ENCODE results near the gene AHNAK. TPM values are rescaled to one million over a fixed set of nuclear protein-coding genes. Genes with fewer than 3 reads are reported as not detected.

Gene AHNAK
- total and polyA plus RNA-seq, 2 of the 8 experiments (the other 6 are each of a cell fraction or from before 2014, with no cell fraction given) = 2.0 to 5.8 TPM

- FAIRE-seq (no peak), DNase-seq (ENCODE audit: low read depth in 1 of 2, low spot score in 2 of 2) (no peak)
- no peak overlapping the region for H4K8ac ChIP-seq (ENCODE audit: extremely low read depth, insufficient read depth, low read length)
- H2BK12ac ChIP-seq (ENCODE audit: low read depth, low read length) = no peak overlapping the region
- H3K36me3 ChIP-seq (ENCODE audit: control insufficient read depth in 2 of 4, insufficient read depth in 4 of 4, low read length in 3 of 4) = peaks cover 16 to 47% (median 28%) of the 10 kb centered on the region in 4 experiments
- no peak overlapping the region; the same call in 1 of the 2 replicates for H2BK20ac ChIP-seq (ENCODE audit: low read length)
- no peak overlapping the region for H3K4ac ChIP-seq (replicated peaks; ENCODE audit: insufficient read length, low read depth, low read length)
- no peak overlapping the region for H3K14ac ChIP-seq (ENCODE audit: insufficient read length)
- no peak overlapping the region for H3K23ac ChIP-seq (ENCODE audit: insufficient read length)
- ChIA-PET POLR2A (ENCODE audit: partially characterized antibody) (interaction anchor here (0.9 to 20.7 kb wide), 8 partner anchors 1 to 164 kb away, joined by 3 to 336 read pairs (median 8); partner anchors contain the start of genes AHNAK, EEF1G and TUT1), CTCF (ENCODE audit: partially characterized antibody) (interaction anchor here (0.8 to 10.9 kb wide), 10 partner anchors 8 to 164 kb away, joined by 3 to 161 read pairs (median 27); partner anchors contain the start of gene AHNAK)
- no peak overlapping the region for H3K4me3 ChIP-seq (ENCODE audit: extremely low read depth in 1 of 4, insufficient read depth in 2 of 4, low read depth in 3 of 4, low read length in 4 of 4)
- H3K18ac ChIP-seq (ENCODE audit: extremely low read depth, low read length) = no peak overlapping the region
- no peak overlapping the region for H3K27ac ChIP-seq (ENCODE audit: low read depth, low read length)
- no peak overlapping the region for H3K9ac ChIP-seq (replicated peaks in 1 of 4; ENCODE audit: extremely low read depth in 1 of 4, low read depth in 3 of 4, low read length in 3 of 4)
- H3K79me1 ChIP-seq (ENCODE audit: low read depth, low read length) = no peaks in the 10 kb centered on the region
- no peak overlapping the region for H4K91ac ChIP-seq (replicated peaks; ENCODE audit: insufficient read length, low read length)
- H2BK120ac ChIP-seq (replicated peaks; ENCODE audit: low read depth, low read length) = no peak overlapping the region
- H2BK5ac ChIP-seq (ENCODE audit: low read depth, low read length) = no peak overlapping the region
- no peaks in the 10 kb centered on the region for H3K9me3 ChIP-seq (ENCODE audit: insufficient read depth in 2 of 2, low read depth in 1 of 2, low read length in 1 of 2)
- H3K27me3 ChIP-seq (replicated peaks in 1 of 4; ENCODE audit: control insufficient read depth in 3 of 4, extremely low read depth in 1 of 4, insufficient read depth in 3 of 4, low read length in 3 of 4) = no peaks in the 10 kb centered on the region
- peaks cover 0 to 17% of the 10 kb centered on the region in 2 experiments; a peak in 2 of 4 replicates for H3K79me2 ChIP-seq (ENCODE audit: control insufficient read depth in 1 of 2, insufficient read depth in 2 of 2, low read length in 2 of 2)
- 92% methylated on average over 8 of the region's 9 CpGs; no CpG with 5 or more reads in 1 of the 2 experiments for WGBS, 2 experiments (ENCODE audit: extremely low coverage in 1 of 2, insufficient coverage in 1 of 2, insufficient read length in 1 of 2, insufficient replicate concordance in 2 of 2, low coverage in 1 of 2, low lambda C conversion rate in 2 of 2, missing lambda C conversion rate in 1 of 2)
- no peak overlapping the region for H4K5ac ChIP-seq (ENCODE audit: insufficient read length, low read depth, low read length)
- peaks cover 12 to 34% of the 10 kb centered on the region in 2 experiments for H4K20me1 ChIP-seq (replicated peaks in 1 of 2; ENCODE audit: control insufficient read depth in 1 of 2, insufficient read depth in 2 of 2, low read length in 2 of 2)
- peaks cover 26 to 46% (median 30%) of the 10 kb centered on the region in 4 experiments for H3K4me1 ChIP-seq (replicated peaks in 1 of 4; ENCODE audit: control insufficient read depth in 3 of 4, insufficient read depth in 4 of 4, low read length in 3 of 4)
- no peaks in the 10 kb centered on the region for H3K23me2 ChIP-seq (ENCODE audit: low read depth, low read length)
- no peak overlapping the region for H3K56ac ChIP-seq (replicated peaks; ENCODE audit: insufficient read length, low read depth, low read length)
- no peak overlapping the region for H2AK5ac ChIP-seq (ENCODE audit: low read depth, low read length)
- no peak overlapping the region for H2BK15ac ChIP-seq (ENCODE audit: low read length)
- no peak overlapping the region for H2AFZ ChIP-seq (ENCODE audit: low read length)
- TF ChIP-seq PHF8 (conservative IDR thresholded peaks at IDR 0.05; ENCODE audit: low read depth, low read length) (no peak), TAF1 (IDR thresholded peaks at IDR 0.05; ENCODE audit: low read depth, low read length) (no peak), YY1 (IDR thresholded peaks at IDR 0.05; ENCODE audit: low read depth, low read length) (no peak), TAF7 (optimal IDR thresholded peaks at IDR 0.05; ENCODE audit: borderline replicate concordance, low read depth, low read length) (no peak), EP300 (IDR thresholded peaks at IDR 0.05; ENCODE audit: borderline replicate concordance in 1 of 2, low read depth in 2 of 2, low read length in 2 of 2) (no peak), SP4 (IDR thresholded peaks at IDR 0.05; ENCODE audit: low read length) (no peak), GABPA (IDR thresholded peaks at IDR 0.05; ENCODE audit: borderline replicate concordance, insufficient read depth, low read length) (no peak), SP1 (IDR thresholded peaks at IDR 0.05; ENCODE audit: low read depth, low read length) (no peak), RAD21 (IDR thresholded peaks at IDR 0.05 in 1 of 2, conservative IDR thresholded peaks at IDR 0.05 in 1 of 2; ENCODE audit: low read depth in 2 of 2, low read length in 2 of 2) (no peak), SUZ12 (IDR thresholded peaks at IDR 0.05; ENCODE audit: low read length) (no peak)
- H3K4me2 ChIP-seq (ENCODE audit: insufficient read depth in 1 of 2, low read depth in 2 of 2, low read length in 2 of 2) = no peak overlapping the region
These were observed 12.1 kb upstream of the AHNAK start for GRCh38 chr11:62558669-62559068.
